Epithelial cell of proximal tubule (primary cell): ENCODE results near the gene CCDC178. TPM values are rescaled to one million over a fixed set of nuclear protein-coding genes. Genes with fewer than 3 reads are reported as not detected.

ENCODE experiments used
- DNase-seq: peaks from one replicate; pipeline ENCODE4 v3.0.0-alpha.2; 2011; ENCODE audit warnings: low read depth
- H3K4me3 ChIP-seq: 2 replicates; pipeline ENCODE4 v1.5.1; 2011; ENCODE audit warnings: low read depth, mild to moderate bottlenecking, low read length
- total RNA-seq: library from RNA; depleted of rRNA; stranded (reverse); fragments of >200 nt; gene quantifications from 2 replicates; pipeline ENCODE4 v1.2.3, GENCODE V29; 2015
- TF ChIP-seq, protein P1 (sequence below): conservative IDR thresholded peaks from 2 replicates; pipeline ENCODE4 v1.5.1; 2012; ENCODE audit warnings: low read depth, mild to moderate bottlenecking, low read length

Gene CCDC178
- total RNA-seq, 1 donor from 2014 or later = not detected

DNA sequence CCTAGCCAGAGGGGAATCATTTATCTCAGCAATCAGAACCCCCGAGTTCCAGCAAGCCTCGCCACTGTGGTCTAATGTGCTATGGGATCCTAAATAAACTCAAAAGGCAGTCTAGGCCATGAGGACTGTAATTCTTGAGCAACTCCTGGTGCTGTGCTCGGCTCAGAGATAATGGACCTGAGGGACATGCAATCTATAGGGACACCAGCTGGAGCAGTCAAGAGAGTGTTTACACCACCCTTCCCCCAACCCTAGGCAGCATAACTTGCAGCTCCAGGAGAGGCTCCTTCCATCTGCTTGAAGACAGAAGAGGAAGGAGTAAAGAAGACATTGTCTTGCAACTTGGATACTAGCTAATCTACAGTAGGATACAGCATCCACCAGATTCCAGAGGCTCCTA, 442.2 kb downstream of the CCDC178 start:
- TF ChIP-seq, protein P1, sequence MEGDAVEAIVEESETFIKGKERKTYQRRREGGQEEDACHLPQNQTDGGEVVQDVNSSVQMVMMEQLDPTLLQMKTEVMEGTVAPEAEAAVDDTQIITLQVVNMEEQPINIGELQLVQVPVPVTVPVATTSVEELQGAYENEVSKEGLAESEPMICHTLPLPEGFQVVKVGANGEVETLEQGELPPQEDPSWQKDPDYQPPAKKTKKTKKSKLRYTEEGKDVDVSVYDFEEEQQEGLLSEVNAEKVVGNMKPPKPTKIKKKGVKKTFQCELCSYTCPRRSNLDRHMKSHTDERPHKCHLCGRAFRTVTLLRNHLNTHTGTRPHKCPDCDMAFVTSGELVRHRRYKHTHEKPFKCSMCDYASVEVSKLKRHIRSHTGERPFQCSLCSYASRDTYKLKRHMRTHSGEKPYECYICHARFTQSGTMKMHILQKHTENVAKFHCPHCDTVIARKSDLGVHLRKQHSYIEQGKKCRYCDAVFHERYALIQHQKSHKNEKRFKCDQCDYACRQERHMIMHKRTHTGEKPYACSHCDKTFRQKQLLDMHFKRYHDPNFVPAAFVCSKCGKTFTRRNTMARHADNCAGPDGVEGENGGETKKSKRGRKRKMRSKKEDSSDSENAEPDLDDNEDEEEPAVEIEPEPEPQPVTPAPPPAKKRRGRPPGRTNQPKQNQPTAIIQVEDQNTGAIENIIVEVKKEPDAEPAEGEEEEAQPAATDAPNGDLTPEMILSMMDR = no peak
- no peak for DNase-seq
- H3K4me3 ChIP-seq = no peak overlapping the region

DNA sequence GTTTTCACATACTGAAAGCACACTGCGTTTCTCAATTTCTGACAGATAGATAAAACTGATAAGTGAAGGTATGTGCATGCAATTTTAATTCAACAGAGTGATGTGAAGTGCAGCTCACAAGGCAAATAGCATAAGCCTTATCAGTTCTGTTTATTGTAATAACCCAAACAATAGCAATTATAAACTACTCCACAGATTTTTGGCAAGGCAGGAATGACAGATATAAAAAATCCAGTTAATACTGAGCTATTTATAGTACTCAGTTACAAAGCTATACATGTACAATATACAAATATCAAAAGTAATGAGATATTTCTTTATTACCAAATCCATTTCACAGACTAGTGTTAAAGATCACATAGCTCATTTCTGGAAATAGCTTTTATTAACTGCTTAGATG, 456.8 kb downstream of the CCDC178 start:
- no peak overlapping the region for H3K4me3 ChIP-seq
- DNase-seq = no peak
- TF ChIP-seq, protein P1 = no peak

DNA sequence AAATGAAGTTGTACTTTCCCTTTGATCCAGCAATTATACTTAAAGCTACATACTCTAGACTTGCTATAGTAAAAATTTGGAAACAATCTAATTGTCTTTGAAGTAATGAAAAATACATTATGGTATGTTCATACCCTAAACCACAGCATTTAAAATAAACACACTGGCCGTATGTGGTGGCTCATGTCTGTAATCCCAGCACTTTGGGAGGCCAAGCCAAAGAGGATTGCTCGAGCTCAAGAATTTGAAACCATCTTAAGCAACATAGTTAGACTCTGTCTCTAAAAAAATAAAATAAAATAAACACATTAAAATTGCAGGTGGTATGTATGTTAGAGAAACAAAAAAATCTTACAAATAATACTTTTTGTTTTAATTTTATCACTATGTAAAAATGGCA, 459.6 kb downstream of the CCDC178 start:
- TF ChIP-seq, protein P1 = no peak
- no peak overlapping the region for H3K4me3 ChIP-seq
- DNase-seq = no peak

DNA sequence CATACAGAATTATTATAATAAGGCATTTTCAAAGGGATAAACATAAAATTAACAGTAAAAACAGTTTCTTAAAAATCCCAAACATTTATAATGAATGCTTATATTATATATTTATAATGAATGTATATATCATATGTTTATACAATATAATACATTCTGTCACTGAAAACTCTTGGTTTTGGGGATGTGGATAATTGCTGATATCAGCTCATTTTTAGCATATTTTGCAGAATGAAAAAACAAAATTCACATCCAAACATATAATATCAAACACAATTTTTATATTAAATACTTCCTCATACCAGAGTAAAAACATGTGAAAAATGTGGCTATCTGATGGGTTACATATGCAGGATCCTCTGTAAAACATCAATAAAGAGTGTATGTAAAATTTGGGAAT, 465.0 kb downstream of the CCDC178 start:
- no peak overlapping the region for H3K4me3 ChIP-seq
- TF ChIP-seq, protein P1 = no peak
- no peak for DNase-seq

DNA sequence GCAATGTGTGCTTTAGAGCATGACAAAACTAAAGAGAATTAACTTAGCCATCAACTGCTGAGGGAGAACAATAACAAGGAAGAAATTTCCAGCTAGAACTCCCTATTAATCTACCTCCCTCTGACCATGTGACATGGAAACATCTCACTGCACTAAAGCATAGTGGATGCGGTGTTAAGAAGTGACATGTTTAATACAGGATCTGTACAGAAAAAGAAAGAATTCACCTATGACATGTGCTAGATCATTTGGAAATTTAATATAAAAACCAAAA, 465.4 kb downstream of the CCDC178 start:
- peak; percentile 39 for DNase-seq
- TF ChIP-seq, protein P1 = no peak
- H3K4me3 ChIP-seq = peak overlapping the region; percentile 35

DNA sequence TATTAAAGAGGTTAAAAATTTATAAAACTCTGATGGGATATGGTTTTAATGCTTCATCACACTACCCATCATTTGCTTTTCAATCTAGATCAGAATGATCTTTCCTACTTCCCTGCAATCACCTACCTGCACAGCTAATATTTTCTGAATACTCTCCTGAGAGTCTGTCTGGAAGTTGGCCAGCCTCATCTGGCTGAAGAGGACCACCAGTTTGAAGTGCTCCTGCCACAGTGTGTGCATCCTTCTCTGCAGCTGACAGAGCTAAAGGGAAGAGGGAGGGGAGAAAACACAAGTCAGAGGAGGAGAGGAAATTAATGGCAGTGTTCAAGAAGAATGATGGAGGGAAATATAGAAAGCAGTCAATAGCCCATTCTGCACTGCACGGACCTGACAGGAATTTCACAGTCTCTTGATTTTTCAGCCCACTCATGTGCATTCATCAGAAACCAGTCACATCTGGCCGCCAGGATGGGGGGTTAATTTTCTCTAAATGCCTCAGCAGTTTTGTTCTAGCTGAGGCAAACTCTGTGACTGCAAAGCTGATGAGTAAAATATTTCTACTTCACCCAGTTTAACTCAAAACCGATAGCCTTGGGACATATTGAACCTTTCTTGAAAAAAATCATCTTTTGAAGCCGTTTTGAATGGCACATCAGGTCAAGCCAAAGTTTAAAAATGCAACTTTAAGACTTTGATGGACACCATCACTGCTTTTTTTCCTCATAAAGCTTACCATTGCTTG, 465.9 kb downstream of the CCDC178 start:
- TF ChIP-seq, protein P1 = peak; percentile 2
- peak; percentile 70 for DNase-seq

DNA sequence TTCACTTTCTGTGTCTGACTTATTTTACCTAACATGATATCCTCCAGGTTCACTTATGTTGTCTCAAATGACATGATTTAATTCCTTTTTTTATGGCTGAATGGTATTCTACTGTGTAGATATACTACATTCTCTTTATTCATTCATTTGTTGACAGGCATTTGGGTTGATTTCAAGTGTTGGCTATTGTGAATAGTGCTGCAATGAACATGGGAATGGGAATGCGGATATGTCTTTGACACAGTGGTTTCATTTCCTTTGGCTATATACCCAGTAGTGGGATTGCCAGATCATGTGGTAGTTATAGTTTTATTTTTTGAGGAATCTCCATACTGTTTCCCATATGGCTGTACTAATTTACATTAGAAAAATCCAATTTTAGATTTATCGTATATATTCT, 472.3 kb downstream of the CCDC178 start:
- DNase-seq = no peak
- no peak overlapping the region for H3K4me3 ChIP-seq
- TF ChIP-seq, protein P1 = no peak

More for the DNA sequence above, 465.9 kb downstream of the CCDC178 start:
- peak overlapping the region; percentile 35 for H3K4me3 ChIP-seq
